ENCODE results near the gene CHST7. TPM values are rescaled to one million over a fixed set of nuclear protein-coding genes. Genes with fewer than 3 reads are reported as not detected.

Gene CHST7
- total RNA-seq, 4 donors from 2014 or later: 11.5 to 36.4 (median 19.6) TPM

DNA sequence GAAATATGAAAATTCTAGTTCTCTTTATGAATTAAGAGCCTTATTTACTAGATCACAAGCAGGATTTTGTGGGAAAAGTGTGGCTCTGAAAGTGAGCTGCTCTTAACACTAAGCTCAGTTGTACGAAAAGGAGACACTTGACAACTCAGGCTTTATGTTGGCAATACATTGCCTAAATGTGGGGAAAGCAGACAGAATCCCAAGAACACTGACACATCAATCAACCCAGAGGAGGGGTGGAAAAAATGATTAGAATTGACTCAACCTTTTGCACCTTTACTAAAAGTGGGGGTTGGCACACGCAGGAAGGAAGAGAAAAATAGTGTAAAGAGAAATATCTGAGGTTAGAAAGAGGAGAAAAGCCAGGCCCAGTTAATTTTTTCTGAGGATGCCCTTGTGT, 61.6 kb downstream of the CHST7 start:
- TF ChIP-seq, protein P1, sequence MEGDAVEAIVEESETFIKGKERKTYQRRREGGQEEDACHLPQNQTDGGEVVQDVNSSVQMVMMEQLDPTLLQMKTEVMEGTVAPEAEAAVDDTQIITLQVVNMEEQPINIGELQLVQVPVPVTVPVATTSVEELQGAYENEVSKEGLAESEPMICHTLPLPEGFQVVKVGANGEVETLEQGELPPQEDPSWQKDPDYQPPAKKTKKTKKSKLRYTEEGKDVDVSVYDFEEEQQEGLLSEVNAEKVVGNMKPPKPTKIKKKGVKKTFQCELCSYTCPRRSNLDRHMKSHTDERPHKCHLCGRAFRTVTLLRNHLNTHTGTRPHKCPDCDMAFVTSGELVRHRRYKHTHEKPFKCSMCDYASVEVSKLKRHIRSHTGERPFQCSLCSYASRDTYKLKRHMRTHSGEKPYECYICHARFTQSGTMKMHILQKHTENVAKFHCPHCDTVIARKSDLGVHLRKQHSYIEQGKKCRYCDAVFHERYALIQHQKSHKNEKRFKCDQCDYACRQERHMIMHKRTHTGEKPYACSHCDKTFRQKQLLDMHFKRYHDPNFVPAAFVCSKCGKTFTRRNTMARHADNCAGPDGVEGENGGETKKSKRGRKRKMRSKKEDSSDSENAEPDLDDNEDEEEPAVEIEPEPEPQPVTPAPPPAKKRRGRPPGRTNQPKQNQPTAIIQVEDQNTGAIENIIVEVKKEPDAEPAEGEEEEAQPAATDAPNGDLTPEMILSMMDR (IDR thresholded peaks at IDR 0.05): no peak
- TF ChIP-seq POLR2A (IDR thresholded peaks at IDR 0.05): no peak
- WGBS, 2 donors: 69 to 78% methylated on average over 2 of the region's 2 CpGs
- intact Hi-C loops (cut with DNase I; ENCODE audit: low total_unique reads): no loop called here
- DNase-seq (ENCODE audit: low spot score in 2 of 2): no peak
- H3K4me3 ChIP-seq (ENCODE audit: low read depth, poor library complexity, severe bottlenecking): no peak overlapping the region

DNA sequence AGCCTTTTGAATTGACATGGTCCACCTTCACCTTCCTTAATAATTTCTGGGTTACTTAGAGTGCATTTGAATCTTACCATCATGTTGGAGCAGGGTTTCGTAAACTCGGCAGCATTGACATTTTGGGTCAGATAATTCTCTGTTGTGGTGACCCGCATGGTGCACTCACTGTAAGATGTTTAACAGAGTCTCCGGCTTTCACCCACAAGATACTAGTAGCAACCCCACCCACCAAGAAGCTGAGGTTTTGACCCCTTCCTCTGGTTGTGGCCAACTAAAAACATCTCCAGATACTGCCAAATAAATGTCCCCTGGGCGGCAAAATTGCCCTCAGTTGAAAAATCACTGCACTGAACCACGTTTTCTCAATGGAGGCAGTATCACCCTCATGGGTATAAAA, 62.7 kb downstream of the CHST7 start:
- no peak for DNase-seq (ENCODE audit: low spot score in 2 of 2)
- intact Hi-C loops (cut with DNase I; ENCODE audit: low total_unique reads): no loop called here
- no peak overlapping the region for H3K4me3 ChIP-seq (ENCODE audit: low read depth, poor library complexity, severe bottlenecking)
- TF ChIP-seq POLR2A (IDR thresholded peaks at IDR 0.05): no peak
- TF ChIP-seq, protein P1 (IDR thresholded peaks at IDR 0.05): no peak
- 65 to 80% methylated on average over 6 of the region's 6 CpGs for WGBS, 2 donors

DNA sequence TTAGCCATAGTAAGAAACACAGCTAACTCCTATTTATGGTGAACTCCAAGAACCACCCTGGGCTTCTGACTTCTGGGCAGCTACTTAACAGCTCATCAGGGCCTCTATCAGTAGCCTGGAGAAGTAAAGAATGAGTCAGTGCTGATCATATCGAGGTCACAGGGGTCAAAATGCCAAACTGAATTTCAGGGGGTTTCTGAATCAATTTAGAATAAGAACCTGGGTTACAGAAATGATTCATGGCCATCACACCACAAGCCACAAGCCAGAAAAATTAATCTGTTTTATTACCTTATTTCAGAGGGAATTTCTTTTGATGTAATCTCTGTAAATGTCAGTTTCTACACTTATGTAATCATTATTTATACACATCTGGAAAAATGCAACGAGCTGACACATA, 64.4 kb downstream of the CHST7 start:
- 20 to 45% methylated on average over 2 of the region's 2 CpGs for WGBS, 2 donors
- no peak for DNase-seq (ENCODE audit: low spot score in 2 of 2)

DNA sequence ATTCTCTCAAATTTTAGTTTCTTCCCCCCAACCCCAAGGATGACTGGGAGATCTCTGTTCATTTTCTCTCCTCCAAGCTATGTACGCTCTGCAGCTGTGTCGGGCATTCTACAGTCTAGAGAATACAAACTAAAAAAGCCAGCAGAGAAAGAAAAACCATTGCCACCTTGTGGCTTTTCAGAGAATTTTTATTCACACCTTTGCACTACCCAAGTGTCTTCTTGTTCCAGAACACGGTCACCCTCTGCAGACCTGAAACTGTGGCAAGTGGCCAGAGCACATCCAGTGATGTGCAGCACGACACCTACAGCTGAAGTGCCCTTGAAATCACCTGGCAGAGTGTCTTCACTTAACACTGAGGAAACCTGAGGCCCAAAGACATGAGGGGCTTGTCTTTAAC, 68.6 kb downstream of the CHST7 start:
- DNase-seq (ENCODE audit: low spot score in 2 of 2): no peak
- H3K4me3 ChIP-seq (ENCODE audit: low read depth, poor library complexity, severe bottlenecking): no peak overlapping the region
- TF ChIP-seq, protein P1 (IDR thresholded peaks at IDR 0.05): no peak
- TF ChIP-seq POLR2A (IDR thresholded peaks at IDR 0.05): no peak
- WGBS, 2 donors: 36 to 44% methylated on average over 4 of the region's 4 CpGs
- intact Hi-C loops (cut with DNase I; ENCODE audit: low total_unique reads): no loop called here

More for the DNA sequence above, 64.4 kb downstream of the CHST7 start:
- intact Hi-C loops (cut with DNase I; ENCODE audit: low total_unique reads): no loop called here
- no peak overlapping the region for H3K4me3 ChIP-seq (ENCODE audit: low read depth, poor library complexity, severe bottlenecking)
- TF ChIP-seq POLR2A (IDR thresholded peaks at IDR 0.05): no peak
- TF ChIP-seq, protein P1 (IDR thresholded peaks at IDR 0.05): no peak

DNA sequence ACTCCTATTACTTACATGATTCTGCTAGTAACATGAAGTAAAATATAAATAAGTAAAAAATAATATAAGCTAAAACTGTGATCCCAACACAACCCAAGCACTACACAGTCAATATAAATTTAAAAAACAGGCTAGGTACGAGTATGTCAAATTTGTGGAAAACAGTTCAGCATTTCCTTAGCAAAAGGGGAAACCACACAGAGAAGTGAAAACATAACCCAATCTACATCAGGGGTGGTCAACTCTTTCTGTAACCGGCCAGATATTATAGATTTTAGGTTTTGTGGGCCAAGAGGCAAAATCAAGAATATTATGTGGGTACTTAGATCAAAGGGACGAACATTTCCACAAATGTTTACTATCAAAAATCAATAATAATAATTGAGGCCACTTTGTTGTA, 70.1 kb downstream of the CHST7 start:
- 63 to 79% methylated on average over 3 of the region's 3 CpGs for WGBS, 2 donors

DNA sequence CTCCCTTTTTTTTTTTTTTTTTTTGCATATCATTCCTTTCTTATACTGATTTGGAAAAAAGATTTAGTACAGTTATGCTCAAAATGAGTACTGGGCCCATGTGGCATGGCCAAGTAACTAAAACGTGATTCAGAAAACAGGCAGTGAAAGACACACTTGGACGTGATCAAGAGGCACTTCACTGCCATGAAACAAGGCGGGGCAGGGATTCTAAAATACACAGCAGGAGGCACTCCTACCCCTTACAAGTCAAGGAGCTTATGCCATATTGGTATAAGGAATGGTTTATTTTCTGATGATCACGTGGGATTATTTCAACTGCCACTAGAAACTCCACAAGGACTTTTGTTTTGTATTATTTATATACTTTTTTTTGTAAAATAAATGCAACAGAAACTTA, 72.0 kb downstream of the CHST7 start:
- 58 to 72% methylated on average over 4 of the region's 4 CpGs for WGBS, 2 donors
- intact Hi-C loops (cut with DNase I; ENCODE audit: low total_unique reads): no loop called here
- DNase-seq (ENCODE audit: low spot score in 2 of 2): no peak
- TF ChIP-seq, protein P1 (IDR thresholded peaks at IDR 0.05): no peak
- no peak for TF ChIP-seq POLR2A (IDR thresholded peaks at IDR 0.05)
- no peak overlapping the region for H3K4me3 ChIP-seq (ENCODE audit: low read depth, poor library complexity, severe bottlenecking)

More for the DNA sequence above, 70.1 kb downstream of the CHST7 start:
- no peak for DNase-seq (ENCODE audit: low spot score in 2 of 2)
- intact Hi-C loops (cut with DNase I; ENCODE audit: low total_unique reads): no loop called here
- TF ChIP-seq, protein P1 (IDR thresholded peaks at IDR 0.05): no peak
- TF ChIP-seq POLR2A (IDR thresholded peaks at IDR 0.05): no peak
- H3K4me3 ChIP-seq (ENCODE audit: low read depth, poor library complexity, severe bottlenecking): no peak overlapping the region
